ENCODE measurements around the gene CPED1.

DNA sequence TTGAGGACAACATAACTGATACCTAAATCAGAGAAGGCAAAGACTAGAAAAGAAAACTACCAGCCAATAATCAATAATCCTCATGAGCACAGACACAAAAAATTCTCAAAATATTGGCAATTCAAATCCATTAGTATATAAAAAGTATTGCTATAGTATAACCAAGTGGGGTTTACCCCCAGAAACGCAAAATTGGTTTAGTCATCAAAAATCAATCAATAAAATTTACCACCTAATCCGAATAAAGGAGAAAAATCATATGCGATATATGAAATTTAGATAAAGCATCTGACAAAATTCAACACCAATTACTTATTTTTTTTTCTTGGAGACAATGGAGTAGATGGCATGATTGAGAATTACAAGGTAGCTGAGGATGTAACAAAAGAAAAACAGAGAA lies 49.2 kb upstream of the CPED1 start:
- TF ChIP-seq, protein P1, sequence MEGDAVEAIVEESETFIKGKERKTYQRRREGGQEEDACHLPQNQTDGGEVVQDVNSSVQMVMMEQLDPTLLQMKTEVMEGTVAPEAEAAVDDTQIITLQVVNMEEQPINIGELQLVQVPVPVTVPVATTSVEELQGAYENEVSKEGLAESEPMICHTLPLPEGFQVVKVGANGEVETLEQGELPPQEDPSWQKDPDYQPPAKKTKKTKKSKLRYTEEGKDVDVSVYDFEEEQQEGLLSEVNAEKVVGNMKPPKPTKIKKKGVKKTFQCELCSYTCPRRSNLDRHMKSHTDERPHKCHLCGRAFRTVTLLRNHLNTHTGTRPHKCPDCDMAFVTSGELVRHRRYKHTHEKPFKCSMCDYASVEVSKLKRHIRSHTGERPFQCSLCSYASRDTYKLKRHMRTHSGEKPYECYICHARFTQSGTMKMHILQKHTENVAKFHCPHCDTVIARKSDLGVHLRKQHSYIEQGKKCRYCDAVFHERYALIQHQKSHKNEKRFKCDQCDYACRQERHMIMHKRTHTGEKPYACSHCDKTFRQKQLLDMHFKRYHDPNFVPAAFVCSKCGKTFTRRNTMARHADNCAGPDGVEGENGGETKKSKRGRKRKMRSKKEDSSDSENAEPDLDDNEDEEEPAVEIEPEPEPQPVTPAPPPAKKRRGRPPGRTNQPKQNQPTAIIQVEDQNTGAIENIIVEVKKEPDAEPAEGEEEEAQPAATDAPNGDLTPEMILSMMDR (IDR thresholded peaks at IDR 0.05), result no peak
- TF ChIP-seq POLR2AphosphoS5 (IDR thresholded peaks at IDR 0.05), result no peak
